ENCODE results near the gene MORN3.

DNA sequence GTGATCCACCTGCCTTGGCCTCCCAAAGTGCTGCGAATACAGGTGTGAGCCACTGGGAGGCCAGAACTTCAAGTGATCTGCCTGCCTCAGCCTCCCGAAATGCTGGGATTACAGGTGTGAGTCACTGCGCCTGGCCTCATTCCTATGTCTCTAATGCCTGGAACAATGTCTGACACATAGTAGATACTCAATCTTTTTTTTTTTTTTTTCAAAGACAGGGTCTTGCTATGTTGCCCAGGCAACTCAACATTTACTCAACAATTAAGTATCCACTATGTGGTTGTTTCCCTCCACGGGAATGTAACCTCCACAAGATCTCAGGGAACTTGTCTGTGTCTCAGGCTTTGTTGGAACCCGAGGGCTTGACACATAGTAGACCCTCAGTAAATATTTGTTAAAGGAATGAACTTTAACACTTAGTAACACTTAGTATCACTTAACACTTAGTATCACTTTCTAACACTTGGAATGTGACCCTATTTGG lies 40.1 kb upstream of the MORN3 start:
- TF ChIP-seq, protein P1, sequence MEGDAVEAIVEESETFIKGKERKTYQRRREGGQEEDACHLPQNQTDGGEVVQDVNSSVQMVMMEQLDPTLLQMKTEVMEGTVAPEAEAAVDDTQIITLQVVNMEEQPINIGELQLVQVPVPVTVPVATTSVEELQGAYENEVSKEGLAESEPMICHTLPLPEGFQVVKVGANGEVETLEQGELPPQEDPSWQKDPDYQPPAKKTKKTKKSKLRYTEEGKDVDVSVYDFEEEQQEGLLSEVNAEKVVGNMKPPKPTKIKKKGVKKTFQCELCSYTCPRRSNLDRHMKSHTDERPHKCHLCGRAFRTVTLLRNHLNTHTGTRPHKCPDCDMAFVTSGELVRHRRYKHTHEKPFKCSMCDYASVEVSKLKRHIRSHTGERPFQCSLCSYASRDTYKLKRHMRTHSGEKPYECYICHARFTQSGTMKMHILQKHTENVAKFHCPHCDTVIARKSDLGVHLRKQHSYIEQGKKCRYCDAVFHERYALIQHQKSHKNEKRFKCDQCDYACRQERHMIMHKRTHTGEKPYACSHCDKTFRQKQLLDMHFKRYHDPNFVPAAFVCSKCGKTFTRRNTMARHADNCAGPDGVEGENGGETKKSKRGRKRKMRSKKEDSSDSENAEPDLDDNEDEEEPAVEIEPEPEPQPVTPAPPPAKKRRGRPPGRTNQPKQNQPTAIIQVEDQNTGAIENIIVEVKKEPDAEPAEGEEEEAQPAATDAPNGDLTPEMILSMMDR (IDR thresholded peaks at IDR 0.05) = no peak
- TF ChIP-seq POLR2A (IDR thresholded peaks at IDR 0.05) = no peak
